DMS 273 (cell line): Measurements from ENCODE around the gene TBC1D1.
"Not testable (repeated sequence)": the region's sequence is repeated elsewhere in the genome, so short reads cannot be mapped to it uniquely, and the experiment has no call there.

Experiments used
- DNase-seq: peaks from one replicate; lab custom pipeline; 2025; ENCODE audit not compliant: unreplicated experiment; lab: John Stamatoyannopoulos, UW

TBC1D1 gene

GRCh38 chr4:38009949-38010348, 119.1 kb downstream of the TBC1D1 start:
- DNase-seq, result no peak

GRCh38 chr4:38011511-38012162, 120.8 kb downstream of the TBC1D1 start:
- DNase-seq, result no peak

- no peak for DNase-seq
These were observed 122.8 kb downstream of the TBC1D1 start for GRCh38 chr4:38013461-38014366.

GRCh38 chr4:38014421-38014852, 123.6 kb downstream of the TBC1D1 start:
- no peak for DNase-seq

GRCh38 chr4:38015886-38016515, 125.1 kb downstream of the TBC1D1 start:
- DNase-seq, result no peak

- no peak for DNase-seq
These were observed 125.8 kb downstream of the TBC1D1 start for GRCh38 chr4:38016698-38017097.

GRCh38 chr4:38017609-38018008, 126.7 kb downstream of the TBC1D1 start:
- DNase-seq, result no peak

- DNase-seq, result no peak
These were observed 129.5 kb downstream of the TBC1D1 start for GRCh38 chr4:38020386-38020785.

- not testable (repeated sequence) for DNase-seq
These were observed 130.1 kb downstream of the TBC1D1 start for GRCh38 chr4:38020961-38021360.

GRCh38 chr4:38021751-38022150, 130.9 kb downstream of the TBC1D1 start:
- no peak for DNase-seq

- DNase-seq, result no peak
These were observed 132.7 kb downstream of the TBC1D1 start for GRCh38 chr4:38023347-38024205.

- no peak for DNase-seq
These were observed 133.3 kb downstream of the TBC1D1 start for GRCh38 chr4:38024206-38024509.

GRCh38 chr4:38025665-38026064, 134.8 kb downstream of the TBC1D1 start:
- no peak for DNase-seq

GRCh38 chr4:38026158-38026740, 135.4 kb downstream of the TBC1D1 start:
- DNase-seq, result no peak

- no peak for DNase-seq
These were observed 139.1 kb downstream of the TBC1D1 start for GRCh38 chr4:38030023-38030422.

GRCh38 chr4:38034986-38035882, 144.3 kb downstream of the TBC1D1 start:
- DNase-seq, result peak; percentile 71

- DNase-seq, result no peak
These were observed 145.7 kb downstream of the TBC1D1 start for GRCh38 chr4:38036548-38036947.

GRCh38 chr4:38037612-38038011, 146.7 kb downstream of the TBC1D1 start:
- no peak for DNase-seq

GRCh38 chr4:38040619-38041018, 149.7 kb downstream of the TBC1D1 start:
- no peak for DNase-seq

GRCh38 chr4:38044060-38044459, 153.2 kb downstream of the TBC1D1 start:
- no peak for DNase-seq
